Measurements from ENCODE around the gene LTBP1. TPM values are rescaled to one million over a fixed set of nuclear protein-coding genes. Genes with fewer than 3 reads are reported as not detected.

The LTBP1 gene
- total RNA-seq, 1 donor from 2014 or later: 124 TPM

GRCh38 chr2:33391529-33392255, 444.9 kb downstream of the LTBP1 start:
- no peak for DNase-seq (ENCODE audit: low spot score)
- intact Hi-C loops (cut with DNase I): no loop called here

GRCh38 chr2:33392366-33392765, 445.6 kb downstream of the LTBP1 start:
- DNase-seq (ENCODE audit: low spot score): no peak
- intact Hi-C loops (cut with DNase I): no loop called here

DNA sequence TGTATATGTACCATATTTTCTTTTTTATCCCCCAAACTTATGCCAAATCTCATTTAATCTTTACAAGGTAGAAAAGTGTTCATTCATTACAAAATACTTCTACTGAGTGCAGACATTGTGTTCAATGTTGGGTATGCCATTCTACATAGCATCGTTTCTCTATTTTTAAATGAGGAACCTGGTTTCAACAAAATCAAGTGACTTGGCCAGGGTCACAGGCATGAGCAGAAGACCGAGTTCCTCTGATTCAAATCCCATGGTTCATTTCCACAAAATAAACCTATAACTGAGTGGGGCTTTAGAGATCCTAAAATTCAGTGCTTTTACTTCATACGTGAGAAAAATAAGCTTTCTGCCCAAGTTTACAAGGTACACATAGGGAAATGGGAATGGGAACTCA, 448.3 kb downstream of the LTBP1 start:
- no peak for DNase-seq (ENCODE audit: low spot score)
- intact Hi-C loops (cut with DNase I): no loop called here

DNA sequence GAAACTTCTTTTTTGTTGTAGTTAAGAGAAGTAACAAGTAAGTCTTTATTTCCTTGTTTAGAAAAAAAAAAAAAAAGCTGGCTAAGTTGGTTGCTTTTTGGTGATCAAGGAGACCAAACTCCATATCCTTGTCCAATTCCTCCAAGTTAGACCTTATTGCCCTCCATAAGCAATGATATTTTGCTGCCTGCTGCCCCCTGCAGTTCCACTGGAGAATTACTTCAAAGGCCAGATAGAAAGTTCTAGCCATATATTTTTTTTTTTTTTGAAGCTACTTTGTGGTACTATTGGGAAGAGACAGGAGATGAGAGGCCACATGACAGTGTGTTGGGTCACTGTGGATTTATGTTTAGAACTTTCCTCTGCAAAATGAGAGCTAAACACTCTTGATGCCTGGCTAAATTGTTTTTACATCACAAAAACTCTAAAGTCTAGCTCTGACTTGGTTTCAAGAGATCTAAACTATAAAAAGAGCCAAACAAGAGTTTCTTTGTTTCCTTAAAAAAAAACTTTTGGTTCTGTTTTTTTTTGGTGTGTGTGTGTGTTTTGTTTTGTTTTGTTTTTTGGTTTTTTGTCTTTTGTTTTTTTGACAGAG, 449.0 kb downstream of the LTBP1 start:
- no peak for DNase-seq (ENCODE audit: low spot score)
- intact Hi-C loops (cut with DNase I): no loop called here

- no peak for DNase-seq (ENCODE audit: low spot score)
- intact Hi-C loops (cut with DNase I): no loop called here
Measured at GRCh38 chr2:33404321-33404720, 457.6 kb downstream of the LTBP1 start.

DNA sequence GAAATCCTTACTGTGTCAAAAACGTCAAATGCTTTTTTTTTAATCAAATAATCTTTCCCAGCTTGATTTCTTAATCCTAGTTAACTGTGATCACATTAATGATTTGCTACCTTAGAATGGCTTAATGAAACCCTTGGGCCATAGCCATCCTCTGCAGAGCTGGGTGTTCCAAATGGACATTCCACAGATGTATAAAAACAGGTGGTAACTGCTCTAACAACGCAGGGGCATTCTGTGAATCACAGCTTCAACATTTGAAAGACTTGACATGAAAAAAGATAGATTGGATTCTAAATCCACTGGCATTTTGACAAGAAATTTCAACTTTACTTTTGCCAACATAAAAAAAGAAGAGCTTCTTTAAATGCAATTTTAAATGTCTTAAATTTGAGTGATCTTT, 459.9 kb downstream of the LTBP1 start:
- intact Hi-C loops (cut with DNase I): no loop called here
- no peak for DNase-seq (ENCODE audit: low spot score)

- no peak for DNase-seq (ENCODE audit: low spot score)
- intact Hi-C loops (cut with DNase I): no loop called here
Measured at GRCh38 chr2:33408109-33408508, 461.4 kb downstream of the LTBP1 start.

DNA sequence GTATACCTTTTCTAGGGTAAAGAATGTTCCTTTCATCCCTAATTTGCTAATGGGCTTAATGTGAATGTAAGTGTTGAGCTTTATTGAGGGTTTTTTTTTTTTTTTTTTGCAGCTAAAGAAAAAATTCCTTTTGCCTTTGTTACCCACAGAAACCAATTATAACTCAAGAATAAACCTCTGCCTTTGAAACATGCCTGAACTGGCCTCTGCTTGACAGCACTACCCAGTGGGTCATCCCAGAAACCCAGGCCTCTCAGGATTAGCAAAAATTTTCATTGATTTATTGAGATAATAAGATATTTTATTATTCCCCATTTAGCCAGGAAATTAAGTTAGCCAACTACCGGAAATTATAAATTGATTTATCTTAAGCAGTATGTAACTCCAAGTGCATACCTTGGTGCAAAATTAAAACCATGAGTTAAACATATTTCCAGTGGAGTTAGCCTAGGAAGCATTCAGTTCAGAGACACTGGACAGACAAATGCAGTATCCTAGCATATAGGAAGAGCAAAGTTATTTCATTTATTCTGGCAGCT, 462.7 kb downstream of the LTBP1 start:
- intact Hi-C loops (cut with DNase I): no loop called here
- DNase-seq (ENCODE audit: low spot score): no peak

DNA sequence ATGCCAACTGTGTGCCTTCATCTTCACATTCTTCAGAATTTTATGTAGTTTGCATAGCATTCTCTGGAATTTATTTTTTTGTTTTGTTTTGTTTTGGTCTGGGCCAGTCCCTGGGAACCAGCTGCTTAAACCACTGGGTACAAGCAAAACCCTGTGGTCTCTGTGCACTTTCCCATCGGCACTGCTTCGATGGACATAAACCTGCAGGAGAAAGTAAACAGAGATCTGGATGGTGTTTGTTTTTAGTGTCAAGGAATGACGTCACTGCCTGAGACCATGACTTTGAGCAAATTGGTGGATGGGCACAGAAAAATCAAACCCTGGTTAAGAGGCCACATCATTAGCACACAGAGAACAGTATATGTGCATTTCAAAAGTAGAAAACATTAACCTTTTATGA, 465.0 kb downstream of the LTBP1 start:
- intact Hi-C loops (cut with DNase I): loop anchor here (5.0 kb wide), 1 partner anchor 171 kb away; no protein-coding TSS in a partner anchor
- DNase-seq (ENCODE audit: low spot score): no peak

- intact Hi-C loops (cut with DNase I): loop anchor here (1.0 to 5.0 kb wide), 2 partner anchors 28 to 169 kb away; no protein-coding TSS in a partner anchor
- no peak for DNase-seq (ENCODE audit: low spot score)
Measured at GRCh38 chr2:33412920-33413319, 466.2 kb downstream of the LTBP1 start.

- DNase-seq (ENCODE audit: low spot score): no peak
- intact Hi-C loops (cut with DNase I): no loop called here
Measured at GRCh38 chr2:33419581-33420200, 472.9 kb downstream of the LTBP1 start.

GRCh38 chr2:33420726-33421125, 474.0 kb downstream of the LTBP1 start:
- intact Hi-C loops (cut with DNase I): no loop called here
- DNase-seq (ENCODE audit: low spot score): no peak

DNA sequence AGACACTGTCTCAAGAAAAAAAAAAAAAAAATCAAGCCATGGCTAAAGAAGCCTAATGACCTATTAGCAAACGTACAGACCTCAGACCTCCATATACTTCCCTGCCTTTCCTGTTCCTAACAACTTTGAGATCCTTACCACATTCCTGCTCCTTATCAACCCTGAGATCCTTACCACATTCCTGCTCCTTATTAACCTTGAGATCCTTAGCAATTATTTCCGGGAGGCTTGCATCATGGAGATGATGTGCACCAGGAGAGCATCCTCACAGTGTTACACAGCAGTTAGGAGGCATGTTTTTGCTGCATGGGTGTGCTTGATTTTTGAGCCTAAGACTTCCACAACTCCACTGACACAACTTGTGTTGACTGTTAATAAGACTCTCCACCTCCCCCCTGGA, 475.1 kb downstream of the LTBP1 start:
- no peak for DNase-seq (ENCODE audit: low spot score)
- intact Hi-C loops (cut with DNase I): no loop called here

DNA sequence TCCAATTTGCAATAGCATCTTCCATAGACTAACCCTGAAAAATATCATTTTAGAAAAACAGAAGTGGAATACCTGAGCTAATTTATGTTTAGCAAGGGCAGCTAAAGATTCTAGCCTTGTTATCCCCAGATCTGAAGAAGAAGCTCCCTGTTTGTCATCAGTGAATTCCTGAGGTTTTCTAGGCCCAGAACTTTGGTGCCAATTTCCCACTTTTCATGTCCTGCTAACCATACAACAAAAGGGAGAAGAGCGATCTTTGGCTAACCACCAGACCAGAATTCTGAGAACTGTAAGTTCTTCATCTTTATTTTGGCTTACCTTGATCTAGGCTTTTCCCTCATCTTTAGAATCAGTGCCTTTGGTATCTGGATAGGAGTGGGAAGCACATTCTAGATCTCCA, 478.4 kb downstream of the LTBP1 start:
- intact Hi-C loops (cut with DNase I): no loop called here
- DNase-seq (ENCODE audit: low spot score): no peak

GRCh38 chr2:33425586-33426031, 478.9 kb downstream of the LTBP1 start:
- intact Hi-C loops (cut with DNase I): no loop called here
- no peak for DNase-seq (ENCODE audit: low spot score)

DNA sequence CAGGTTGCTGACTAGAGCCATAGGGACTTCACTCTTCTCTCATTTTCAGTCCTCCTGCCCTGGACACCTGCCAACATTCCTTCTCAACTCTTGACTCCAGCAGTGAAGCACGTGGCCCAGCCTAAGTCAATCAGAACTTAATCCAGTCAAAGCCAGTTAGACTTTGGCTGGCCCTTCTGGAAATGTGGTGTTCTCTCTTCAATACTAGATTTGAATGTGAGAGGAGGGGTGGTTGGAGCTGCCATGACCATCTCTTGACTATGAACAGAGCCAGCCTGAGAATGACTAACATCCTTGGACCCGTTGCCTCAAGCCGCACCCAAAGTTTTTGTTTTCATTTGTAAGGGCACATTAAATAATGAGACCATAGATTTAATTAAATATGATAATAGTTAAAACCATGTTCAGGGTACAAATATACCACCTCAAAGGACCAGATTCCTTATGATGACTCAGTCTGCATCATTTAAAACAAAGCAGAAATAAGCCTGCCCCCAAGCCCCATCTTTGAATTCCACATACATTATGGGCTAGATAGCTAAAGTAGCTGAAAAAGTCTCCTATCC, 480.0 kb downstream of the LTBP1 start:
- intact Hi-C loops (cut with DNase I): no loop called here
- peak; percentile 77 for DNase-seq (ENCODE audit: low spot score)

DNA sequence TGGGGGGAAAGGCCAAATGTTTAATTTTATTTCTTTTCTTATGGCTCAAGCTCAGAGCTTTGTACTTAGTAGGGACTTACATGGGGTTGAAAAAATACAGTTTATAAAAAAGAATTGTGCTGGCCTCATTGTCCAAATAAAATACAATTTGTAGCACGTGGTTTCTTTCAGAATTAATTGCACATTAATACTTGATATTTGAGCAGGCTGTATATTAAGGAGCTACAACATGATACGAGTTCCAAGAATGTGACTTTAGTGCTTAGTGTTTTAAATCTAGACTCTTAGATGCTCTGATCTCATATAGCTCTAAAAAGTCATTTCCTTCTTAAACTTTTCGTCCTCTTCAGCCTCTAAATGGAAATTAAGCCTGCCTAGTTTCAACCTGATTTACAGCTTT, 483.3 kb downstream of the LTBP1 start:
- DNase-seq (ENCODE audit: low spot score): no peak
- intact Hi-C loops (cut with DNase I): no loop called here

GRCh38 chr2:33430856-33431255, 484.1 kb downstream of the LTBP1 start:
- intact Hi-C loops (cut with DNase I): no loop called here
- no peak for DNase-seq (ENCODE audit: low spot score)

- no peak for DNase-seq (ENCODE audit: low spot score)
- intact Hi-C loops (cut with DNase I): no loop called here
Measured at GRCh38 chr2:33432871-33433270, 486.1 kb downstream of the LTBP1 start.
